K562 (cell line): Measurements from ENCODE around the gene POLR3E. TPM values are rescaled to one million over a fixed set of nuclear protein-coding genes. Genes with fewer than 3 reads are reported as not detected.
A peak's percentile ranks its signal among the peaks of the same experiment; 100 is the strongest.

Experiments
- ATF1 ChIP-seq, 2 experiments: fragments of 450-650 bp in 1 of 2; IDR thresholded peaks; 2 replicates each; pipeline ENCODE4 v1.6.1; 2016; ENCODE audit warnings: missing compliant biosample characterization in 1 of 2, missing genetic modification characterization in 1 of 2
- IFI16 ChIP-seq: fragments of 250-450 bp; sonication (Bioruptor Pico); IDR thresholded peaks from 2 replicates; pipeline ENCODE4 v2.1.2; 2022; ENCODE audit warnings: mild to moderate bottlenecking, inconsistent platforms
- MTA3 ChIP-seq: fragments of 450-650 bp; formaldehyde crosslinking; IDR thresholded peaks from 2 replicates; pipeline ENCODE4 v1.6.1; 2017; ENCODE audit warnings: mild to moderate bottlenecking, borderline replicate concordance
- MYBL2 ChIP-seq, 2 experiments: fragments of 450-650 bp in 1 of 2; sonication (generic) in 1 of 2; formaldehyde crosslinking in 1 of 2; IDR thresholded peaks; 2 replicates each; pipeline versions ENCODE4 v1.6.1 to v1.8.1; 2017 to 2022; ENCODE audit warnings: borderline replicate concordance in 1 of 2, inconsistent platforms in 1 of 2, low read depth in 1 of 2, mild to moderate bottlenecking in 1 of 2, missing genetic modification reagents in 1 of 2, moderate library complexity in 1 of 2
- POLR3A ChIP-seq: IDR thresholded peaks from 2 replicates; pipeline ENCODE4 v1.6.1; 2011; ENCODE audit warnings: borderline replicate concordance, mild to moderate bottlenecking, moderate library complexity; ENCODE audit not compliant: insufficient read length, insufficient read depth; ENCODE audit errors: extremely low read depth
- SFPQ ChIP-seq: fragments of 200-400 bp; formaldehyde crosslinking; IDR thresholded peaks from 2 replicates; pipeline ENCODE4 v1.6.1; 2017; ENCODE audit warnings: mild to moderate bottlenecking, low read depth, low read length, moderate library complexity
- ZNF212 ChIP-seq: fragments of 450-650 bp; formaldehyde crosslinking; IDR thresholded peaks from 2 replicates; pipeline ENCODE4 v1.4.0; 2020; ENCODE audit warnings: mild to moderate bottlenecking
- ZNF398 ChIP-seq: fragments of 250-450 bp; sonication (Bioruptor Pico); IDR thresholded peaks from 2 replicates; pipeline ENCODE4 v1.8.0; 2021; ENCODE audit warnings: moderate library complexity, mild to moderate bottlenecking, inconsistent platforms
- ZNF586 ChIP-seq: fragments of 450-650 bp; formaldehyde crosslinking; conservative IDR thresholded peaks from 2 replicates; pipeline ENCODE4 v1.4.0; 2020; ENCODE audit warnings: mild to moderate bottlenecking, moderate library complexity
- ZNF609 ChIP-seq: sonication (generic); formaldehyde crosslinking; IDR thresholded peaks from 2 replicates; pipeline ENCODE4 v1.8.1; 2023; ENCODE audit warnings: missing genetic modification reagents, mild to moderate bottlenecking, borderline replicate concordance
- ZNF696 ChIP-seq: fragments of 250-450 bp; sonication (Bioruptor Pico); conservative IDR thresholded peaks from 2 replicates; pipeline ENCODE4 v1.4.0; 2020; ENCODE audit warnings: mild to moderate bottlenecking, moderate library complexity
- polyA plus RNA-seq, 8 experiments: library from polyadenylated mRNA; depleted of rRNA in 4 of 8; stranded (reverse) in 5 of 8; unstranded in 3 of 8; fragments of >200 nt; fragmentation: Nextera tagmentation in 2 of 8; fragmentation: Illumina TruSeq in 1 of 8; extraction: Ambion mirVana in 2 of 8; extraction: Trizol in 1 of 8; gene quantifications; 2 replicates each; pipeline versions ENCODE4 v1.2.1 to v1.2.3, GENCODE V29; 2011 to 2014; ENCODE audit warnings: inconsistent platforms in 1 of 8, missing spikeins in 1 of 8
- total RNA-seq, 7 experiments: library from RNA; depleted of rRNA in 6 of 7; stranded (reverse); fragments of >200 nt in 6 of 7; fragmentation: Illumina TruSeq in 2 of 7; extraction: Trizol in 2 of 7; gene quantifications; 2 replicates each; pipeline versions ENCODE4 v1.2.1 to v1.2.3, GENCODE V29; 2011 to 2021; ENCODE audit warnings: low replicate concordance in 1 of 7
- TF ChIP-seq, protein P1 (sequence below): fragments of 450-650 bp; formaldehyde crosslinking; IDR thresholded peaks from 2 replicates; pipeline ENCODE4 v1.4.0; 2022; ENCODE audit warnings: missing genetic modification characterization
- TF ChIP-seq, protein P2 (sequence below): fragments of 450-650 bp; IDR thresholded peaks from one replicate; pipeline ENCODE4 v1.6.1; 2018; ENCODE audit warnings: mild to moderate bottlenecking, moderate library complexity; ENCODE audit not compliant: partially characterized antibody

The POLR3E gene
- total and polyA plus RNA-seq, 9 of the 15 experiments (the other 6 are each of a cell fraction or from before 2014, with no cell fraction given) = 17.7 to 151 (median 82.6) TPM

DNA sequence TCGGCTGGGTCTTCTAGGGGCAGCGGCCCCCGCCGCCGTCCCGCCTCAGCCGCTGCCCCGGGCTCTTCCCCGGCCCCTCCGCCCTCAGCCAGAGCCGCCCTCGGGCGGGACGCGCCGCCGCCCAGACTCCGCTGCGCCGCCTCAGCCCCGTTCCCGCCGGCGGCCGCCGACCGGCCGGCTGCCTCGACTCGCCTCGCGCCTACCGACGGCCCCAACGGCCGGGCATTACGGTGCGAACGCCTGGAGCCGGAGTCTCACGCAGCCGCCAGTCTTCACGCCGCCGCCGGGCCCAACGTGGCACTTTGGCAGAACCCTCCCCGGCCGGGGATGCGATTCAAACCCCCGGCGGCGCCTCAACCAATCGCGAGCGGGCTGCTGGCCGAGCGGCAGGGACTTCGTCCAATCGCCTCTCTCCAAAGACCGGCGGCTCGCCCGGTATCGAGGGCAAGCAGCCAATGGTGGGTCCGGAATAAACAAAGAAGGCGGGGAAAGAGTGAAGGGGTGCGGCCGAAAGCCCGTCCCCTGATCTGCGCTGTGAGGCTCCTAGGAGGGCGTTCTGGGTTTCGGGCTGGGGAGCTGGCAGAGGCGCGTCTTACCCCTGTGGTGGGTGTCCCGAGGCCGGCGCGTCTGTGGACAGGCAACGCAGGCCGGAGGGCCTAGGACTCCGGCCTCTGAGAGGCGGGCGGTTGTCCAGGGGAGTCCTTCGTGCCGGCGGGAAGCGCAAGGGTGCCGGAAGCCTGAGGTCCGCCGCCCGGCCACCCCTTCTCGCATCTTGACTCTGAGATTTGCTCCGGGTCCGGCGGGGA lies 77.3 kb downstream of the POLR3E start, which contains the start of gene CDR2 (continued):
- TF ChIP-seq, protein P1, sequence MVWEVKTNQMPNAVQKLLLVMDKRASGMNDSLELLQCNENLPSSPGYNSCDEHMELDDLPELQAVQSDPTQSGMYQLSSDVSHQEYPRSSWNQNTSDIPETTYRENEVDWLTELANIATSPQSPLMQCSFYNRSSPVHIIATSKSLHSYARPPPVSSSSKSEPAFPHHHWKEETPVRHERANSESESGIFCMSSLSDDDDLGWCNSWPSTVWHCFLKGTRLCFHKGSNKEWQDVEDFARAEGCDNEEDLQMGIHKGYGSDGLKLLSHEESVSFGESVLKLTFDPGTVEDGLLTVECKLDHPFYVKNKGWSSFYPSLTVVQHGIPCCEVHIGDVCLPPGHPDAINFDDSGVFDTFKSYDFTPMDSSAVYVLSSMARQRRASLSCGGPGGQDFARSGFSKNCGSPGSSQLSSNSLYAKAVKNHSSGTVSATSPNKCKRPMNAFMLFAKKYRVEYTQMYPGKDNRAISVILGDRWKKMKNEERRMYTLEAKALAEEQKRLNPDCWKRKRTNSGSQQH (CRISPR knock-in tag) = no peak
- TF ChIP-seq ZNF696 (CRISPR knock-in tag) (no peak), ZNF212 (CRISPR knock-in tag) (no peak), IFI16 (CRISPR knock-in tag) (no peak), ZNF609 (no peak), ZNF398 (CRISPR knock-in tag) (no peak), MYBL2 (IDR thresholded peaks at IDR 0.05; ENCODE audit: low read depth) (peak; percentile 85), MYBL2 (CRISPR knock-in tag; IDR thresholded peaks at IDR 0.05; ENCODE audit: borderline replicate concordance) (no peak), ATF1 (CRISPR knock-in tag; IDR thresholded peaks at IDR 0.05) (no peak), ATF1 (tag; IDR thresholded peaks at IDR 0.05) (peak; percentile 76), MTA3 (peak; percentile 65; the same call in 1 of the 2 replicates), ZNF586 (CRISPR knock-in tag) (no peak), SFPQ (no peak), POLR3A (no peak)
- TF ChIP-seq, protein P2, sequence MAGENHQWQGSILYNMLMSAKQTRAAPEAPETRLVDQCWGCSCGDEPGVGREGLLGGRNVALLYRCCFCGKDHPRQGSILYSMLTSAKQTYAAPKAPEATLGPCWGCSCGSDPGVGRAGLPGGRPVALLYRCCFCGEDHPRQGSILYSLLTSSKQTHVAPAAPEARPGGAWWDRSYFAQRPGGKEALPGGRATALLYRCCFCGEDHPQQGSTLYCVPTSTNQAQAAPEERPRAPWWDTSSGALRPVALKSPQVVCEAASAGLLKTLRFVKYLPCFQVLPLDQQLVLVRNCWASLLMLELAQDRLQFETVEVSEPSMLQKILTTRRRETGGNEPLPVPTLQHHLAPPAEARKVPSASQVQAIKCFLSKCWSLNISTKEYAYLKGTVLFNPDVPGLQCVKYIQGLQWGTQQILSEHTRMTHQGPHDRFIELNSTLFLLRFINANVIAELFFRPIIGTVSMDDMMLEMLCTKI = no peak
